ENCODE data around the gene CDHR2. TPM values are rescaled to one million over a fixed set of nuclear protein-coding genes. Genes with fewer than 3 reads are reported as not detected.

CDHR2 gene
- total and polyA plus RNA-seq, 2 of the 13 experiments (the other 11 are each of a cell fraction or from before 2014, with no cell fraction given), result 17.9 to 20.9 TPM

GRCh38 chr5:176547802-176548201, 1.3 kb upstream of the CDHR2 start (continued):
- TF ChIP-seq ZNF770 (CRISPR knock-in tag; IDR thresholded peaks at IDR 0.05), result no peak
- TF ChIP-seq ZBTB8A (CRISPR knock-in tag; IDR thresholded peaks at IDR 0.05; ENCODE audit: borderline replicate concordance, low read depth), result no peak
- peak; percentile 59; the same call in 1 of the 2 replicates for TF ChIP-seq IKZF5 (CRISPR knock-in tag; IDR thresholded peaks at IDR 0.05)
- no peak for TF ChIP-seq ZNF619 (CRISPR knock-in tag; IDR thresholded peaks at IDR 0.05)
- no peak for TF ChIP-seq ARNTL (CRISPR knock-in tag; IDR thresholded peaks at IDR 0.05)
- TF ChIP-seq RFX1 (IDR thresholded peaks at IDR 0.05), result peak; percentile 73
- TF ChIP-seq POGZ (CRISPR knock-in tag; IDR thresholded peaks at IDR 0.05), result no peak
- peak; percentile 35; the same call in 1 of the 2 replicates for TF ChIP-seq HOXA3 (CRISPR knock-in tag; IDR thresholded peaks at IDR 0.05)
- no peak for TF ChIP-seq ATRX (CRISPR knock-in tag; IDR thresholded peaks at IDR 0.05; ENCODE audit: borderline replicate concordance)
- no peak for TF ChIP-seq ZNF83 (CRISPR knock-in tag; IDR thresholded peaks at IDR 0.05; ENCODE audit: borderline replicate concordance)
- TF ChIP-seq MAFK (conservative IDR thresholded peaks at IDR 0.05 in 1 of 2, IDR thresholded peaks at IDR 0.05 in 1 of 2; ENCODE audit: low read length in 2 of 2), result peak; percentile 15 to 27; a peak in 2 of 4 replicates
- TF ChIP-seq KDM2A (CRISPR knock-in tag; IDR thresholded peaks at IDR 0.05; ENCODE audit: borderline replicate concordance, low read depth), result no peak
- peak; percentile 90 for TF ChIP-seq ZBTB21 (CRISPR knock-in tag; IDR thresholded peaks at IDR 0.05)
- TF ChIP-seq PHF5A (CRISPR knock-in tag; IDR thresholded peaks at IDR 0.05; ENCODE audit: low read depth, unreplicated experiment), result no peak
- TF ChIP-seq PHF21A (CRISPR knock-in tag; IDR thresholded peaks at IDR 0.05), result no peak
- no peak for TF ChIP-seq ZNF451 (CRISPR knock-in tag; IDR thresholded peaks at IDR 0.05)
- TF ChIP-seq DNMT1 (CRISPR knock-in tag; IDR thresholded peaks at IDR 0.05), result no peak
- TF ChIP-seq STAT6 (CRISPR knock-in tag; IDR thresholded peaks at IDR 0.05; ENCODE audit: borderline replicate concordance), result no peak
- TF ChIP-seq SALL1 (CRISPR knock-in tag; IDR thresholded peaks at IDR 0.05), result no peak
- no peak for TF ChIP-seq ATF7 (IDR thresholded peaks at IDR 0.05)
- no peak for TF ChIP-seq ATF7 (CRISPR knock-in tag; IDR thresholded peaks at IDR 0.05)
- no peak for TF ChIP-seq ZNF768 (CRISPR knock-in tag; IDR thresholded peaks at IDR 0.05)
- TF ChIP-seq CREB1 (IDR thresholded peaks at IDR 0.05), result peak; percentile 84
- peak; percentile 84 for TF ChIP-seq CREB1 (CRISPR knock-in tag; IDR thresholded peaks at IDR 0.05)
- TF ChIP-seq ZNF788 (CRISPR knock-in tag; IDR thresholded peaks at IDR 0.05; ENCODE audit: borderline replicate concordance), result no peak
- TF ChIP-seq ZNF746 (CRISPR knock-in tag; IDR thresholded peaks at IDR 0.05), result no peak
- TF ChIP-seq RFX3 (CRISPR knock-in tag; IDR thresholded peaks at IDR 0.05), result peak; percentile 62
- TF ChIP-seq KMT2B (CRISPR knock-in tag; IDR thresholded peaks at IDR 0.05), result no peak
- no peak for TF ChIP-seq TOPORS (CRISPR knock-in tag; IDR thresholded peaks at IDR 0.05)
- TF ChIP-seq ZNF225 (CRISPR knock-in tag; IDR thresholded peaks at IDR 0.05), result no peak

Data from HepG2 (cell line).